Measurements from ENCODE around the gene GARNL3. TPM values are rescaled to one million over a fixed set of nuclear protein-coding genes. Genes with fewer than 3 reads are reported as not detected.

GARNL3 gene
- total and polyA plus RNA-seq, 2 of the 13 experiments (the other 11 are each of a cell fraction or from before 2014, with no cell fraction given), result 3.9 to 11.0 TPM

GRCh38 chr9:127300886-127301447 lies 36.4 kb downstream of the GARNL3 start (continued):
- no peak for TF ChIP-seq HMGXB3 (CRISPR knock-in tag; IDR thresholded peaks at IDR 0.05; ENCODE audit: borderline replicate concordance)

GRCh38 chr9:127303830-127304229 lies 39.3 kb downstream of the GARNL3 start:
- Histone ChIP-seq H3K27me3 (ENCODE audit: control insufficient read depth in 1 of 2, insufficient read depth in 2 of 2, low read length in 2 of 2) (no peaks in the 10 kb centered on the region), H3K79me2 (ENCODE audit: insufficient read depth, low read length) (no peaks in the 10 kb centered on the region), H3K27ac (ENCODE audit: extremely low read length, insufficient read depth, low read length) (no peak overlapping the region), H2AFZ (ENCODE audit: low read length) (no peak overlapping the region), H3K9ac (ENCODE audit: insufficient read depth, low read depth, low read length) (no peak overlapping the region), H3K36me3 (replicated peaks in 1 of 2; ENCODE audit: control insufficient read depth in 1 of 2, insufficient read depth in 2 of 2, low read length in 2 of 2) (no peaks in the 10 kb centered on the region), H3K4me1 (ENCODE audit: insufficient read depth, low read length) (peaks cover 22% of the 10 kb centered on the region), H3K9me3 (ENCODE audit: low read length) (no peaks in the 10 kb centered on the region), H3K4me2 (ENCODE audit: low read depth, low read length) (no peak overlapping the region), H3K4me3 (replicated peaks in 1 of 3; ENCODE audit: insufficient read depth in 1 of 3, low read depth in 2 of 3, low read length in 3 of 3) (no peak overlapping the region), H4K20me1 (ENCODE audit: insufficient read depth, low read length) (no peaks in the 10 kb centered on the region)
- ATAC-seq (no peak), FAIRE-seq (no peak), DNase-seq (ENCODE audit: low spot score) (no peak)
- BruUV-seq (replicated peaks), result no TSS peak
- POLR2A ChIA-PET, result no interaction called here
- 97% methylated on average over 1 of the region's 1 CpG for WGBS (ENCODE audit: low lambda C conversion rate)
- intact Hi-C loops (cut with micrococcal nuclease; ENCODE audit: unreplicated experiment), result no loop called here
- CTCF ChIA-PET (ENCODE audit: low intra/inter-chr PET ratio, low total read pairs), result no interaction called here
- TF ChIP-seq GATAD2A (CRISPR knock-in tag; IDR thresholded peaks at IDR 0.05), result 0 out of 2 replicates have a peak, but pooled peaks have one; percentile 15
- no peak for TF ChIP-seq NFATC3 (CRISPR knock-in tag; IDR thresholded peaks at IDR 0.05)
- TF ChIP-seq FOXA3 (CRISPR knock-in tag; IDR thresholded peaks at IDR 0.05), result 0 out of 2 replicates have a peak, but pooled peaks have one; percentile 34
- in situ Hi-C loops (cut with HindIII; ENCODE audit: extremely low pct_ligation_motif_present, low pct_unique_long_range_greater_than_20kb), result no loop called here
